Upper lobe of left lung (tissue), 6 donors: ENCODE measurements around the gene PARP12. TPM values are rescaled to one million over a fixed set of nuclear protein-coding genes. Genes with fewer than 3 reads are reported as not detected.

ENCODE experiments used
- ATAC-seq, 2 donors: fragments of 200-7000 bp; cut with Tn5 transposase; one replicate each; pipeline ENCODE4 v1.9.1; 2022; ENCODE audit warnings: mild to moderate bottlenecking in 2 of 2, moderate library complexity in 2 of 2; ENCODE audit not compliant: low FRiP score in 2 of 2
- DNase-seq, 2 donors: peaks; one replicate each; pipeline ENCODE4 v3.0.0-alpha.2; 2019 to 2020
- H3K27ac ChIP-seq, 4 donors: fragments of 200-600 bp; sonication (generic); one replicate each; pipeline ENCODE4 v1.5.1; 2016 to 2019
- H3K27me3 ChIP-seq, 4 donors: fragments of 200-600 bp; sonication (generic); one replicate each; pipeline ENCODE4 v1.5.1; 2017 to 2019
- H3K36me3 ChIP-seq, 4 donors: fragments of 200-600 bp; sonication (generic); one replicate each; pipeline ENCODE4 v1.5.1; 2016 to 2019
- H3K4me1 ChIP-seq, 4 donors: fragments of 200-600 bp; sonication (generic); one replicate each; pipeline ENCODE4 v1.5.1; 2018 to 2019
- H3K4me3 ChIP-seq, 4 donors: fragments of 200-600 bp; sonication (generic); one replicate each; pipeline ENCODE4 v1.5.1; 2017 to 2019; ENCODE audit warnings: mild to moderate bottlenecking in 2 of 4, moderate library complexity in 1 of 4
- H3K9me3 ChIP-seq, 4 donors: fragments of 200-600 bp; sonication (generic); one replicate each; pipeline ENCODE4 v1.5.1; 2018 to 2019
- EP300 ChIP-seq, 4 donors: sonication (generic); formaldehyde crosslinking; IDR thresholded peaks; one replicate each; pipeline ENCODE4 v1.5.1; 2017; ENCODE audit warnings: antibody characterized with exemption in 4 of 4, control low read depth in 2 of 4
- POLR2A ChIP-seq, 4 donors: fragments of 450-650 bp; IDR thresholded peaks; one replicate each; pipeline ENCODE4 v1.5.1; 2016 to 2017; ENCODE audit warnings: antibody characterized with exemption in 4 of 4, mild to moderate bottlenecking in 2 of 4
- POLR2AphosphoS5 ChIP-seq, 2 donors: sonication (generic); formaldehyde crosslinking; IDR thresholded peaks; one replicate each; pipeline ENCODE4 v1.5.1; 2017; ENCODE audit warnings: antibody characterized with exemption in 2 of 2
- WGBS, 2 donors: methylation state at CpG; one replicate each; pipeline ENCODE4 v1.1.5; 2017 to 2018; 5-methylcytosine and 5-hydroxymethylcytosine counted together
- total RNA-seq, 6 donors: library from RNA; depleted of rRNA in 4 of 6; stranded (reverse); fragments of >200 nt in 4 of 6; gene quantifications; one replicate each; pipeline versions ENCODE4 v1.1.0 to v1.2.1, GENCODE V29; 2016 to 2021
- TF ChIP-seq, protein P1 (sequence below), 6 experiments: fragments of 450-650 bp in 4 of 6; fragments of 200-600 bp in 2 of 6; sonication (generic) in 2 of 6; IDR thresholded peaks; one replicate each; pipeline ENCODE4 v1.5.1; 2016 to 2019; ENCODE audit warnings: antibody characterized with exemption in 6 of 6
- donor health status: DM: no; HTN: no; CAD: no; lungs with moderate emphysema.
- donor health status: DM: no; HTN: yes; CAD: no; lungs with severe emphysema.

Gene PARP12
- total RNA-seq, 6 donors from 2014 or later: 74.8 to 151 (median 100) TPM

DNA sequence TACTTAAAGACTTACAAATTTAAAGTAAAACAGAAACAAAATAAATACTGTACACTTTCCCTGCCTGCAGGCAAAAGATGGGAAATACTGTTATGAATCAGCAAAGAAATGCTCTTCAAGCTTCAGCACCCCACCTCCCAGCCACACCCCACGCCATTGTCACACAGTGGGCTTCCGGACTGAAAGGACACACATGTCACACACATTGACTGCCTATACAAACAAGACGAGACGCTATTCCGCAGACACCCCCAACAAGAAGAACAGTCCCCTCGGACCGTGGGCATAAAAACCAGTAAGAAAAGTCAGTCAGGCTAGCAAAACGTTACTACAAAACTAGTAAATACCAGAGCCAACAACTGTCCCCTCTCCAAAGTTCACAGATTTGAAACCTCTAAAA, 22.2 kb upstream of the PARP12 start:
- Histone ChIP-seq H3K4me3 (no peak overlapping the region), H3K9me3 (no peaks in the 10 kb centered on the region), H3K27ac (peak overlapping the region in 2 of 4 donors; percentile 3 to 14), H3K27me3 (no peaks in the 10 kb centered on the region), H3K36me3 (peaks cover 0 to 9% (median 3%) of the 10 kb centered on the region in 4 donors), H3K4me1 (peaks cover 0 to 3% (median 0%) of the 10 kb centered on the region in 4 donors)
- 43 to 51% methylated on average over 8 of the region's 8 CpGs for WGBS, 2 donors
- ATAC-seq (no peak), DNase-seq (peak in 1 of 2 donors; percentile 46)
- TF ChIP-seq EP300 (IDR thresholded peaks at IDR 0.05) (no peak), POLR2AphosphoS5 (IDR thresholded peaks at IDR 0.05) (peak in 1 of 2 donors; percentile 46), POLR2A (IDR thresholded peaks at IDR 0.05) (no peak)
- TF ChIP-seq, protein P1, sequence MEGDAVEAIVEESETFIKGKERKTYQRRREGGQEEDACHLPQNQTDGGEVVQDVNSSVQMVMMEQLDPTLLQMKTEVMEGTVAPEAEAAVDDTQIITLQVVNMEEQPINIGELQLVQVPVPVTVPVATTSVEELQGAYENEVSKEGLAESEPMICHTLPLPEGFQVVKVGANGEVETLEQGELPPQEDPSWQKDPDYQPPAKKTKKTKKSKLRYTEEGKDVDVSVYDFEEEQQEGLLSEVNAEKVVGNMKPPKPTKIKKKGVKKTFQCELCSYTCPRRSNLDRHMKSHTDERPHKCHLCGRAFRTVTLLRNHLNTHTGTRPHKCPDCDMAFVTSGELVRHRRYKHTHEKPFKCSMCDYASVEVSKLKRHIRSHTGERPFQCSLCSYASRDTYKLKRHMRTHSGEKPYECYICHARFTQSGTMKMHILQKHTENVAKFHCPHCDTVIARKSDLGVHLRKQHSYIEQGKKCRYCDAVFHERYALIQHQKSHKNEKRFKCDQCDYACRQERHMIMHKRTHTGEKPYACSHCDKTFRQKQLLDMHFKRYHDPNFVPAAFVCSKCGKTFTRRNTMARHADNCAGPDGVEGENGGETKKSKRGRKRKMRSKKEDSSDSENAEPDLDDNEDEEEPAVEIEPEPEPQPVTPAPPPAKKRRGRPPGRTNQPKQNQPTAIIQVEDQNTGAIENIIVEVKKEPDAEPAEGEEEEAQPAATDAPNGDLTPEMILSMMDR (IDR thresholded peaks at IDR 0.05): no peak

DNA sequence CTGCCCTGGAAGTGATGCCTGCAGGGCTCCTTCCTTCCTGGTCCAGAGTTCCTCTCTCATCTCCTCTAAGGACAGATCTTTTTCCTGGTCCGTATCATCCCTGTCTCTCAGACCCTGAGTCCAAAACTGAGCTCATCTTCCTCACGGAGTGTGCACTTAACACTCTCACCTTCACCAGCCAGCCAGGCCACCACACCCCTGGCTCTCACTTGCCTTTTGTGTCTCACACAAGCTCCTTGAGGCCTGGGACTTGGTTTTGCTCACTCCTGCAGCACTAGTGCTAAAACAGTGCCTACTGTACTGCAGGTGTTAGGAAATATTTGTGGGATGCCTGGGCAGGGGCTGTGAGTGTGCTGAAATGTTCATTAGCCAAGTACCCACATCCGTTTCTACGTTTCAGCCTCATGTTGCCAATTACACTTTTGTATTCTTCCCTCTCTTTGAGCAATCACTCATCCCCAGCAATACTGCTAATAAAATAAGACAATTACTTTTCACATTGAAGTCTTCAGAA, 21.4 kb upstream of the PARP12 start:
- DNase-seq (peak in 1 of 2 donors; percentile 29), ATAC-seq (no peak)
- H3K9me3 ChIP-seq: no peaks in the 10 kb centered on the region
- H3K36me3 ChIP-seq: peaks cover 0 to 6% (median 0%) of the 10 kb centered on the region in 4 donors
- H3K4me1 ChIP-seq: peaks cover 0 to 3% (median 0%) of the 10 kb centered on the region in 4 donors
- peak overlapping the region in 2 of 4 donors; percentile 3 to 57 for H3K27ac ChIP-seq
- H3K27me3 ChIP-seq: no peaks in the 10 kb centered on the region
- H3K4me3 ChIP-seq: no peak overlapping the region
- 74 to 85% methylated on average over 4 of the region's 4 CpGs for WGBS, 2 donors
- no peak for TF ChIP-seq POLR2A (IDR thresholded peaks at IDR 0.05)
- TF ChIP-seq, protein P1 (IDR thresholded peaks at IDR 0.05): no peak
- no peak for TF ChIP-seq POLR2AphosphoS5 (IDR thresholded peaks at IDR 0.05)
- TF ChIP-seq EP300 (IDR thresholded peaks at IDR 0.05): no peak

DNA sequence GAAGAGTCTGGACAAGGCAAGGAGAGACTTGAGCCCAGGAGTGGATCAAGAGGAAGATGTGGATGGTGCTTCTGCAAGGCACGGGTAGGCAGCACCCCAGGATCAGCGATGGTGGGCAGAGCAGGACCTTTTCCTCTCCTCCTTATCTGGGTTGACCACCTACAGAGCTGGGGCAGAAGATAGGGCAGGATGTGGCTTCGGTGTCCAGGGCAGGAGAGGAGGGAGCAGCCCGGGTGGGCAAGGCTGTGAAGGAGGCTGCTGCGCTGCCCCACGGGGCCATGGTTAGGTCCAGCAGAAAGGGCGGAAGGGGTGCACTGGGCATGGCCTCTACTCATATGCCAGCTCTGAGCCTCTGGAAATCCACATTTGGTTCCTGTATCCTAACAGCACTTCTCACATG, 20.0 kb upstream of the PARP12 start:
- TF ChIP-seq POLR2A (IDR thresholded peaks at IDR 0.05): no peak
- TF ChIP-seq, protein P1 (IDR thresholded peaks at IDR 0.05): no peak
- H3K4me3 ChIP-seq: no peak overlapping the region
- WGBS, 2 donors: 78% methylated on average over 7 of the region's 7 CpGs
- no peak for ATAC-seq
- H3K36me3 ChIP-seq: peaks cover 0 to 1% (median 0%) of the 10 kb centered on the region in 4 donors
- no peaks in the 10 kb centered on the region for H3K27me3 ChIP-seq
- H3K27ac ChIP-seq: peak overlapping the region in 1 of 4 donors; percentile 22
- DNase-seq: peak in 1 of 2 donors; percentile 35
- no peaks in the 10 kb centered on the region for H3K9me3 ChIP-seq
- peaks cover 0 to 3% (median 0%) of the 10 kb centered on the region in 4 donors for H3K4me1 ChIP-seq

DNA sequence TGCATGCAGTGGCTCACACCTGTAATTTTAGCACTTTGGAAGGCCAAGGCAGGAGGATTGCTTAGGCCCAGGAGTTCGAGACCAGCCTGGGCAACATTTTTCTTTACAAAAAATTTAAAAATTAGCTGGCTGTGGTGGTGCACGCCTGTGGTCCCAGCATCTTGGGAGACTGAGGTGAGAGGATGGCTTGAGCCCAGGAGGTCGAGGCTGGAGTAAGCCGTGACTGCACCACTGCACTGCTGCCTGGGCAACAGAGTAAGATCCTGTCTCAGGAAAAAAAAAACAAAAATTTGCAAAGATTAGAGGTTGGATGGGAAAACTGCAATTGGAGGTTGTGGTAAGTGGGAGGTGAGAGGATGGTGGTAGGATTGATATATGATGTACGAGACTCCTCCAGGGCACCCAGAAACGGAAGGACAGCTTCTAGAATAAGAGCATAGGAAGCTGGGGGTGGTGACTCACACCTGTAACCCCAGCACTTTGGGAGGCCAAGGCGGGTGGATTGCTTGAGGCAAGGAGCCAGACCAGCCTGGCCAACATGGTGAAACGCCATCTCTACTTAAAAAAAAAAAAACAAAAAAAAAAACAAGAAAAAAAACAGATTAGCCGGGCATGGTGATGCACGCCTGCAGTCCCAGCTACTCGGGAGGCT, 19.1 kb upstream of the PARP12 start:
- Histone ChIP-seq H3K4me3 (no peak overlapping the region), H3K27ac (no peak overlapping the region), H3K27me3 (no peaks in the 10 kb centered on the region), H3K36me3 (no peaks in the 10 kb centered on the region), H3K9me3 (no peaks in the 10 kb centered on the region), H3K4me1 (peaks cover 0 to 3% (median 0%) of the 10 kb centered on the region in 4 donors)
- ATAC-seq: no peak
- 91 to 96% methylated on average over 11 of the region's 11 CpGs for WGBS, 2 donors
- no peak for TF ChIP-seq POLR2A (IDR thresholded peaks at IDR 0.05)
- TF ChIP-seq, protein P1 (IDR thresholded peaks at IDR 0.05): no peak
- TF ChIP-seq EP300 (IDR thresholded peaks at IDR 0.05): no peak
- TF ChIP-seq POLR2AphosphoS5 (IDR thresholded peaks at IDR 0.05): no peak
- DNase-seq: no peak
